ENCODE results near the gene PARM1.

Gene PARM1

DNA sequence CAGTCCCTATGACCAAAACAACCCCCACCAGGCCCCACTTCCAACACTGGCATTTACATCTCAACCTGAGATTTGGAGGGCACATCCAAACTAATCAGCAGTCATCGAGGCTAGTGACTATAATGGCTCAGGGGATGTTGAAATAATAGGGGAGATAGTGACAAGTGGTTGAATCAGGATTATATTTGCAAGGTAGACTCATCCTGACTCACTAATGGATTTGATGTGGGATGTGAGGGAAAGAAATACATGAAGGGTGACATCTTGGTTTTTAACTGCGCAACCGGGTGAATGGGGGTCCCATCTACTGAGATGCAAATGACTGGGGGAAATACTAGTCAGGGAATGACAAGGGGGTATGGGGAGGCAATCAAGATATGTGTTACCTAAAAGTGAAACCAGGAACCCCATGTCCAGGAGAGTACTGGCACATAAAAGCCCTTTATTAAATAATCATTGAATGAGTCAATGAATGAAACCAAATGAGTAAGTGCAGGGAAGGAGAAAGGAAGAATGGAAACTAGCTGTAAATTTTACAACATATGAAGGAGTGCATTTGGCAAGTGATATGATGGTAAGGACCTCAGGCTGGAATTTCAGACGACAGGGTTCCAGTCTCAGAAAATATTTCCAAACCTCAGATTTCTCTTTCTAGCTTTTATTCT lies 78.3 kb downstream of the PARM1 start:
- Mint-ChIP-seq H3K27me3 (ENCODE audit: low read depth, poor library complexity) (no peaks in the 10 kb centered on the region), H3K4me1 (no peaks in the 10 kb centered on the region), H3K36me3 (ENCODE audit: low read depth) (peaks cover 28% of the 10 kb centered on the region), H3K4me3 (no peak overlapping the region), H3K9me3 (peaks cover 21% of the 10 kb centered on the region), H3K27ac (no peak overlapping the region)
- DNase-seq = no peak
- TF ChIP-seq, protein P1, sequence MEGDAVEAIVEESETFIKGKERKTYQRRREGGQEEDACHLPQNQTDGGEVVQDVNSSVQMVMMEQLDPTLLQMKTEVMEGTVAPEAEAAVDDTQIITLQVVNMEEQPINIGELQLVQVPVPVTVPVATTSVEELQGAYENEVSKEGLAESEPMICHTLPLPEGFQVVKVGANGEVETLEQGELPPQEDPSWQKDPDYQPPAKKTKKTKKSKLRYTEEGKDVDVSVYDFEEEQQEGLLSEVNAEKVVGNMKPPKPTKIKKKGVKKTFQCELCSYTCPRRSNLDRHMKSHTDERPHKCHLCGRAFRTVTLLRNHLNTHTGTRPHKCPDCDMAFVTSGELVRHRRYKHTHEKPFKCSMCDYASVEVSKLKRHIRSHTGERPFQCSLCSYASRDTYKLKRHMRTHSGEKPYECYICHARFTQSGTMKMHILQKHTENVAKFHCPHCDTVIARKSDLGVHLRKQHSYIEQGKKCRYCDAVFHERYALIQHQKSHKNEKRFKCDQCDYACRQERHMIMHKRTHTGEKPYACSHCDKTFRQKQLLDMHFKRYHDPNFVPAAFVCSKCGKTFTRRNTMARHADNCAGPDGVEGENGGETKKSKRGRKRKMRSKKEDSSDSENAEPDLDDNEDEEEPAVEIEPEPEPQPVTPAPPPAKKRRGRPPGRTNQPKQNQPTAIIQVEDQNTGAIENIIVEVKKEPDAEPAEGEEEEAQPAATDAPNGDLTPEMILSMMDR (IDR thresholded peaks at IDR 0.05) = no peak

DNA sequence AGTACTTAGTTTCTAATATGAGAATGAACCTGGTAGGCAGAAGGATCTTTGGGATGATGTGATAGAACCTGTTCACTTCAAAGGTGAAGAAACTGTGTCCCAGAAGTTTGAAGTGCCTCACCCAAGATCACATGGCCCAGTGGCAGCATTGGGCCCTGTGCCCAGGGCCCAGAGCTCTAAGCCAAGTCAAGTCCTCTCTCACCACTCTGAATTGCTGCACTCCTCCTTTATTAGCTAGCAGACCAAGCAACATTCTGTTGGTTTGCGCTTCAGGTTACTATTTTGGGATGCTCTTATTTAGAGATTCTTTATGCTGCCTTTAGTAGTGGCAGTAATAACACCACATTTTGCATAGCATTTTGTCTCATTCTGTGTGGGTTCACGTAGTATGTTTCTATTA lies 82.7 kb downstream of the PARM1 start:
- no peak overlapping the region for H3K4me3 Mint-ChIP-seq

GRCh38 chr4:75016472-75016871 lies 83.6 kb downstream of the PARM1 start:
- H3K4me3 Mint-ChIP-seq = no peak overlapping the region
- no peaks in the 10 kb centered on the region for H3K4me1 Mint-ChIP-seq

More for the DNA sequence above, 82.7 kb downstream of the PARM1 start:
- TF ChIP-seq, protein P1 (IDR thresholded peaks at IDR 0.05) = no peak
- peaks cover 3% of the 10 kb centered on the region for H3K27me3 Mint-ChIP-seq (ENCODE audit: low read depth, poor library complexity)
- H3K27ac Mint-ChIP-seq = no peak overlapping the region
- no peaks in the 10 kb centered on the region for H3K9me3 Mint-ChIP-seq
- H3K4me1 Mint-ChIP-seq = no peaks in the 10 kb centered on the region
- no peak for DNase-seq
- H3K36me3 Mint-ChIP-seq (ENCODE audit: low read depth) = peaks cover 10% of the 10 kb centered on the region

DNA sequence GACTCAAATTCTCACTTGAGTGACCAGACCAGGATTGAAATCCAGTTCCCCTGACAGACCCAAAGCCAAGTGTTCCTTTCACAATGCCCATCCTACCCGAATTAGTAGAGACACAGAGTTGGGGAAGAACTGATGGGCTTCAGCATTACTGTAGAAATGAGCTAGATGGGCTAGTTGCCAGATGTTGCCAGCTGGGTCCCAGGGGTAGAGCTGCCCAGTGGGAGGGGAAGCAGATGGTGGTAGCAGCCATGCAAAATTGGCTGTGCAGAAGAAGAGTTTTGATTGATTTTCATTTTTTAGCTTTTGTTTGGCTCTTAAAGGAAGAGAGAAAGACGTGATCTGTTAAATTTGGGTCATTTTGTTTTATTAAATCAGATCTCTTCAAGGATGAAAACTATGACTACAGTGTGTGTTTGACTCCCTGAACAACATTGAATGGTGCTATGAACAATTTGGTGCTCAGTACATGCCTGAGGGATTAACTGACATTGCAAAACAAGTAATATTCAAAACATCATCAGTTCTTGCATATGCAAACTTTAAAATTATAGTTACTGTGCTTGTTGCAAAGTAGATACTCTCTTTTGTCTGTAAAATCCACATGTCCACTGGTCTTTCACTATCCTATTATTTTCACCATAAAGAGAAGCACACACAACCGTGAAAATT lies 86.0 kb downstream of the PARM1 start:
- Mint-ChIP-seq H3K27ac (no peak overlapping the region), H3K9me3 (no peaks in the 10 kb centered on the region), H3K4me3 (no peak overlapping the region), H3K4me1 (no peaks in the 10 kb centered on the region), H3K36me3 (ENCODE audit: low read depth) (peaks cover 3% of the 10 kb centered on the region), H3K27me3 (ENCODE audit: low read depth, poor library complexity) (peaks cover 5% of the 10 kb centered on the region)
- no peak for DNase-seq
- TF ChIP-seq, protein P1 (IDR thresholded peaks at IDR 0.05) = no peak

More at GRCh38 chr4:75016472-75016871, 83.6 kb downstream of the PARM1 start:
- Mint-ChIP-seq H3K9me3 (no peaks in the 10 kb centered on the region), H3K27me3 (ENCODE audit: low read depth, poor library complexity) (peaks cover 5% of the 10 kb centered on the region), H3K27ac (no peak overlapping the region), H3K36me3 (ENCODE audit: low read depth) (peaks cover 10% of the 10 kb centered on the region)
- DNase-seq = no peak
- TF ChIP-seq, protein P1 (IDR thresholded peaks at IDR 0.05) = no peak

DNA sequence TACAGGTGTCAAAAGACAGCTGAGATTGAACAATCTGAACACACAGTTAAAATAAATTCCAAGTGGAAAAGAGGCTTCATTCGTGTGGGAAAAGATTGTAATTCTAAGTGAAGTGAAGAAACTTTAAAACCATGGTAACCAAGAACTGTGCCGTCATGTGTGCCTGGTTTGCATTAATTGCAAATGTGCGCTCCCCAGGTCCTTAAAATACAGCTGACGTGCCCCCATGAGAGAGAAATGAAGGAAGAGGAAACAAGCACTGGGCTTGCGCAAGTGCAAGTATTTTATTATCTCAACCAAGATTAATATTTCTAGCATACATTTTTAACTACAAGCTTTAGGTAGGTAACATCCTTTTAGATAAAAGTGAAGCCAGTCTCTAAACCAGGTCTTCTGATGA lies 92.5 kb downstream of the PARM1 start:
- TF ChIP-seq, protein P1 (IDR thresholded peaks at IDR 0.05) = no peak
- H3K27me3 Mint-ChIP-seq (ENCODE audit: low read depth, poor library complexity) = peaks cover 12% of the 10 kb centered on the region
- no peak overlapping the region for H3K27ac Mint-ChIP-seq
- no peaks in the 10 kb centered on the region for H3K4me1 Mint-ChIP-seq
- H3K4me3 Mint-ChIP-seq = no peak overlapping the region
- H3K36me3 Mint-ChIP-seq (ENCODE audit: low read depth) = peaks cover 12% of the 10 kb centered on the region
- no peak for DNase-seq
- H3K9me3 Mint-ChIP-seq = peaks cover 6% of the 10 kb centered on the region

Data from nephron progenitor cell (in vitro differentiated cells).